GM12892 (cell line): ENCODE measurements around the gene NKAIN2.
"Not testable (repeated sequence)": the region's sequence is repeated elsewhere in the genome, so short reads cannot be mapped to it uniquely, and the experiment has no call there.

Source experiments
- DNase-seq: peaks from one replicate; pipeline ENCODE4 v3.0.0; 2011; ENCODE audit not compliant: insufficient read length
- FAIRE-seq: peaks from 2 replicates; lab custom pipeline; 2011; peaks lifted over from hg19 to GRCh38; lab: Jason Lieb, UNC
- POLR2A ChIP-seq: IDR thresholded peaks from 2 replicates; pipeline ENCODE4 v1.6.1; 2011; ENCODE audit warnings: low read depth, low read length, control low read depth
- POLR2AphosphoS5 ChIP-seq: IDR thresholded peaks from 2 replicates; pipeline ENCODE4 v1.6.1; 2011; ENCODE audit warnings: low read depth, low read length, control low read depth
- TAF1 ChIP-seq: IDR thresholded peaks from 2 replicates; pipeline ENCODE4 v1.6.1; 2011; ENCODE audit warnings: low read depth, mild to moderate bottlenecking, control low read depth, low read length, borderline replicate concordance

Gene NKAIN2

GRCh38 chr6:124432620-124433019 lies 629.0 kb downstream of the NKAIN2 start:
- no peak for TF ChIP-seq POLR2AphosphoS5
- no peak for TF ChIP-seq POLR2A
- TF ChIP-seq TAF1 = no peak
- DNase-seq (no peak), FAIRE-seq (no peak)

GRCh38 chr6:124433387-124434160 lies 629.9 kb downstream of the NKAIN2 start:
- TF ChIP-seq POLR2A = no peak
- TF ChIP-seq TAF1 = no peak
- TF ChIP-seq POLR2AphosphoS5 = no peak
- FAIRE-seq (no peak), DNase-seq (no peak)

GRCh38 chr6:124434421-124434820 lies 630.8 kb downstream of the NKAIN2 start:
- FAIRE-seq (no peak), DNase-seq (no peak)
- TF ChIP-seq POLR2A (no peak), TAF1 (no peak), POLR2AphosphoS5 (no peak)

GRCh38 chr6:124436803-124437202 lies 633.1 kb downstream of the NKAIN2 start:
- DNase-seq (no peak), FAIRE-seq (no peak)
- no peak for TF ChIP-seq TAF1

GRCh38 chr6:124438546-124439065 lies 634.9 kb downstream of the NKAIN2 start:
- TF ChIP-seq POLR2AphosphoS5 (no peak), TAF1 (no peak), POLR2A (no peak)
- DNase-seq (no peak), FAIRE-seq (no peak)

- no peak for TF ChIP-seq POLR2A
- TF ChIP-seq POLR2AphosphoS5 = no peak
- no peak for TF ChIP-seq TAF1
- DNase-seq (no peak), FAIRE-seq (no peak)
Measured at GRCh38 chr6:124441450-124441849, 637.8 kb downstream of the NKAIN2 start.

GRCh38 chr6:124443541-124443940 lies 639.9 kb downstream of the NKAIN2 start:
- TF ChIP-seq TAF1 (no peak), POLR2A (no peak), POLR2AphosphoS5 (no peak)
- FAIRE-seq = no peak
- no peak for DNase-seq

GRCh38 chr6:124445581-124445980 lies 641.9 kb downstream of the NKAIN2 start:
- TF ChIP-seq POLR2A = no peak
- no peak for TF ChIP-seq TAF1
- no peak for TF ChIP-seq POLR2AphosphoS5
- no peak for FAIRE-seq

GRCh38 chr6:124446961-124447360 lies 643.3 kb downstream of the NKAIN2 start:
- no peak for DNase-seq
- TF ChIP-seq POLR2A (no peak), POLR2AphosphoS5 (no peak), TAF1 (no peak)
- FAIRE-seq = no peak

More at GRCh38 chr6:124445581-124445980, 641.9 kb downstream of the NKAIN2 start:
- DNase-seq = no peak

GRCh38 chr6:124459268-124459667 lies 655.6 kb downstream of the NKAIN2 start:
- no peak for FAIRE-seq
- TF ChIP-seq POLR2AphosphoS5 (no peak), TAF1 (no peak), POLR2A (no peak)

GRCh38 chr6:124462750-124463149 lies 659.1 kb downstream of the NKAIN2 start:
- no peak for FAIRE-seq
- TF ChIP-seq POLR2AphosphoS5 (no peak), TAF1 (no peak), POLR2A (no peak)
- DNase-seq = no peak

More at GRCh38 chr6:124459268-124459667, 655.6 kb downstream of the NKAIN2 start:
- no peak for DNase-seq

GRCh38 chr6:124463271-124463670 lies 659.6 kb downstream of the NKAIN2 start:
- DNase-seq = no peak
- TF ChIP-seq POLR2AphosphoS5 (no peak), POLR2A (no peak), TAF1 (no peak)
- no peak for FAIRE-seq

GRCh38 chr6:124464600-124464999 lies 660.9 kb downstream of the NKAIN2 start:
- FAIRE-seq, DNase-seq: not testable (repeated sequence)
